DMS 273 (cell line): ENCODE results near the gene TMEM135.
"Not testable (repeated sequence)": the region's sequence is repeated elsewhere in the genome, so short reads cannot be mapped to it uniquely, and the experiment has no call there.

ENCODE experiments used
- DNase-seq: peaks from one replicate; lab custom pipeline; 2025; ENCODE audit not compliant: unreplicated experiment; lab: John Stamatoyannopoulos, UW

The TMEM135 gene

GRCh38 chr11:87037450-87038234 lies at the start of gene TMEM135:
Gene TMEM135, plus strand, starts transcription at chr11:87037934. Its CDS starts 112 bp downstream, at chr11:87038046.
- DNase-seq: peak; percentile 97

- peak; percentile 7 for DNase-seq
These were observed 49.3 kb upstream of the TMEM135 start for GRCh38 chr11:86988351-86988881.

GRCh38 chr11:86990031-86990430 lies 47.7 kb upstream of the TMEM135 start:
- peak; percentile 17 for DNase-seq

GRCh38 chr11:86990515-86990914 lies 47.2 kb upstream of the TMEM135 start:
- peak; percentile 14 for DNase-seq

GRCh38 chr11:86991341-86991740 lies 46.4 kb upstream of the TMEM135 start:
- DNase-seq: no peak

- DNase-seq: not testable (repeated sequence)
These were observed 45.4 kb upstream of the TMEM135 start for GRCh38 chr11:86992340-86992739.

GRCh38 chr11:86993031-86993430 lies 44.7 kb upstream of the TMEM135 start:
- DNase-seq: no peak

GRCh38 chr11:86996953-86997570 lies 40.7 kb upstream of the TMEM135 start:
- no peak for DNase-seq

GRCh38 chr11:86999388-86999787 lies 38.3 kb upstream of the TMEM135 start:
- DNase-seq: no peak

- no peak for DNase-seq
These were observed 37.6 kb upstream of the TMEM135 start for GRCh38 chr11:86999859-87000753.

GRCh38 chr11:87002918-87003317 lies 34.8 kb upstream of the TMEM135 start:
- no peak for DNase-seq

GRCh38 chr11:87004281-87004680 lies 33.5 kb upstream of the TMEM135 start:
- not testable (repeated sequence) for DNase-seq

- no peak for DNase-seq
These were observed 32.2 kb upstream of the TMEM135 start for GRCh38 chr11:87005569-87005921.

GRCh38 chr11:87006035-87006434 lies 31.7 kb upstream of the TMEM135 start:
- no peak for DNase-seq

- DNase-seq: no peak
These were observed 29.8 kb upstream of the TMEM135 start for GRCh38 chr11:87007963-87008362.

- DNase-seq: no peak
These were observed 25.6 kb upstream of the TMEM135 start for GRCh38 chr11:87012089-87012488.

GRCh38 chr11:87012673-87013072 lies 25.1 kb upstream of the TMEM135 start:
- no peak for DNase-seq

GRCh38 chr11:87013912-87014825 lies 23.6 kb upstream of the TMEM135 start:
- DNase-seq: no peak

GRCh38 chr11:87015645-87016044 lies 22.1 kb upstream of the TMEM135 start:
- DNase-seq: no peak

GRCh38 chr11:87019613-87020271 lies 18.0 kb upstream of the TMEM135 start:
- no peak for DNase-seq
